Kidney (tissue), 14 donors: ENCODE measurements around the gene RORB. TPM values are rescaled to one million over a fixed set of nuclear protein-coding genes. Genes with fewer than 3 reads are reported as not detected.

Experiments used
- DNase-seq, 5 donors: peaks; one replicate each; pipeline ENCODE4 v3.0.0-alpha.2; 2013 to 2020
- FAIRE-seq: peaks from 2 replicates; lab custom pipeline; 2012; peaks lifted over from hg19 to GRCh38; lab: Jason Lieb, UNC
- H3K27ac ChIP-seq, 2 donors: one replicate each; pipeline ENCODE4 v1.7.0; 2013; ENCODE audit warnings: low read depth in 2 of 2, low read length in 2 of 2, inconsistent platforms in 1 of 2
- H3K27me3 ChIP-seq: one replicate; pipeline ENCODE4 v1.7.1; 2013; ENCODE audit warnings: low read length, inconsistent platforms; ENCODE audit not compliant: control insufficient read depth, insufficient read depth
- H3K36me3 ChIP-seq, 3 donors: one replicate each; pipeline versions ENCODE4 v1.7.0 to v1.7.1; 2013; ENCODE audit warnings: low read length in 3 of 3, control low read depth in 1 of 3, inconsistent platforms in 1 of 3; ENCODE audit not compliant: insufficient read depth in 3 of 3, control insufficient read depth in 2 of 3
- H3K4me1 ChIP-seq, 3 donors: one replicate each; pipeline versions ENCODE4 v1.7.0 to v1.7.1; 2013; ENCODE audit warnings: low read length in 3 of 3, inconsistent platforms in 1 of 3, low read depth in 1 of 3; ENCODE audit not compliant: control insufficient read depth in 2 of 3, insufficient read depth in 2 of 3
- H3K4me3 ChIP-seq, 3 donors: one replicate each; pipeline versions ENCODE4 v1.7.0 to v1.8.1; 2013; ENCODE audit warnings: low read length in 3 of 3, control low read depth in 1 of 3, inconsistent platforms in 1 of 3
- H3K9ac ChIP-seq, 3 donors: one replicate each; pipeline versions ENCODE4 v1.7.0 to v1.7.1; 2013; ENCODE audit warnings: low read length in 3 of 3, control low read depth in 1 of 3, inconsistent platforms in 1 of 3
- H3K9me3 ChIP-seq, 3 donors: one replicate each; pipeline versions ENCODE4 v1.7.0 to v1.7.1; 2013; ENCODE audit warnings: low read length in 3 of 3, control low read depth in 1 of 3, inconsistent platforms in 1 of 3; ENCODE audit not compliant: control insufficient read depth in 2 of 3, insufficient read depth in 1 of 3
- intact Hi-C: fragments of 100-400 bp; cut with DNase I; formaldehyde crosslinking; loops from one replicate; pipeline ENCODE4 v1.11.1; 2022
- polyA plus RNA-seq: library from polyadenylated mRNA; stranded (reverse); fragments of 350-450 nt; fragmentation: Illumina TruSeq; extraction: RNeasy Lipid Tissue Mini Kit (QIAGEN cat#74804); gene quantifications from one replicate; pipeline ENCODE4 v1.2.3, GENCODE V29; 2014; ENCODE audit warnings: low read depth, low replicate concordance; ENCODE audit not compliant: insufficient read depth
- total RNA-seq: library from RNA; stranded (reverse); fragmentation: NEBNext Ultra II Directional; extraction: Animal tissue kit (Norgen Biotek cat#: 25700); gene quantifications from one replicate; pipeline ENCODE4 v1.2.1, GENCODE V29; 2021
- TF ChIP-seq, protein P1 (sequence below): IDR thresholded peaks from 3 replicates; pipeline ENCODE4 v1.5.1; 2012; ENCODE audit warnings: mild to moderate bottlenecking, moderate library complexity, borderline replicate concordance; ENCODE audit not compliant: insufficient read depth; ENCODE audit errors: extremely low read depth
- donor health status: control.
- donor health status: control.
- donor health status: control.
- donor health status: control.
- donor health status: control.
- donor health status: DM: yes; HTN: yes; CAD: no.
- donor health status: Normal renal cell carcinoma (clear cell type).

Gene RORB
- total and polyA plus RNA-seq, 2 donors from 2014 or later: 0.11 to 0.41 TPM

DNA sequence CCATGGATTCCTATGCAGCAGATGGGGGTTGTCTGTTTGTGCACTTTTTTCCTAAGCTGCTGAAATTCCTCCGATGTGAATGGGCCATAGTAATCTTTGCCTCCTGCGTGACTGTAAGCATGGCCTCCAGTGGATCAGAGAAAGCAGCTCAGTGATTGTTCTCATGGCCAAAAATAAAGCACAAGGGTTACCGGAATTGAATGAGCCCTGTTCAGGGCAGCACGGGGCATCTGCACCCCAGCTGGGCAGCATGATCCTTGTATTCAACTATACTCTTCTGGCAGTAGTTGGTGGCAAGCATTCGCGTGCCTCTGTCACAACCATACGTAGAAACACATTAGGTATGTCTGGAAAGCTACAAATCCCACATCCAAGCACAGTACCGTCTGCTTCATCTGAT is 193.9 kb downstream of the RORB start:
- FAIRE-seq (no peak), DNase-seq (no peak)
- Histone ChIP-seq H3K4me1 (no peaks in the 10 kb centered on the region), H3K4me3 (no peak overlapping the region), H3K27me3 (no peaks in the 10 kb centered on the region), H3K9ac (no peak overlapping the region), H3K27ac (no peak overlapping the region), H3K9me3 (no peaks in the 10 kb centered on the region), H3K36me3 (no peaks in the 10 kb centered on the region)
- TF ChIP-seq, protein P1, sequence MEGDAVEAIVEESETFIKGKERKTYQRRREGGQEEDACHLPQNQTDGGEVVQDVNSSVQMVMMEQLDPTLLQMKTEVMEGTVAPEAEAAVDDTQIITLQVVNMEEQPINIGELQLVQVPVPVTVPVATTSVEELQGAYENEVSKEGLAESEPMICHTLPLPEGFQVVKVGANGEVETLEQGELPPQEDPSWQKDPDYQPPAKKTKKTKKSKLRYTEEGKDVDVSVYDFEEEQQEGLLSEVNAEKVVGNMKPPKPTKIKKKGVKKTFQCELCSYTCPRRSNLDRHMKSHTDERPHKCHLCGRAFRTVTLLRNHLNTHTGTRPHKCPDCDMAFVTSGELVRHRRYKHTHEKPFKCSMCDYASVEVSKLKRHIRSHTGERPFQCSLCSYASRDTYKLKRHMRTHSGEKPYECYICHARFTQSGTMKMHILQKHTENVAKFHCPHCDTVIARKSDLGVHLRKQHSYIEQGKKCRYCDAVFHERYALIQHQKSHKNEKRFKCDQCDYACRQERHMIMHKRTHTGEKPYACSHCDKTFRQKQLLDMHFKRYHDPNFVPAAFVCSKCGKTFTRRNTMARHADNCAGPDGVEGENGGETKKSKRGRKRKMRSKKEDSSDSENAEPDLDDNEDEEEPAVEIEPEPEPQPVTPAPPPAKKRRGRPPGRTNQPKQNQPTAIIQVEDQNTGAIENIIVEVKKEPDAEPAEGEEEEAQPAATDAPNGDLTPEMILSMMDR: no peak
- intact Hi-C loops: no loop called here

DNA sequence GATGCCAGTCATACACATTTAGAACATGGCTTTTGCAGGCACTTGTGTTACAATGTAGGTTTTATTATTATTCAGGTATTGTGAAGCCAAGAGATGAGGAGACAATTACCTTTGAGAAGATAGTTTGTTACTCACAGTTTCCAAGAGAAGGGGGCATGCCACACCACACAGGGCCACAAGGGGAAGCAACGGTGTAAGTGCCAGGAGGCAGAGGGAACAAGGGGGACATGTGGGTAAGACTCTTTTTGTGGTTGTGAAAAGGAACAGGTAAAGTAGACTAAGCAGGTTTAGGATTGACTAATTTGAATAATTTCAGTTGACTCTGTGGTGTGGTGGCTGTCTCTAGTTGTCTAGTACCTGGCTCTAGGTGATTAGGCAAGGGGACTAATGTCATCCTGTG is 199.4 kb downstream of the RORB start:
- Histone ChIP-seq H3K4me1 (no peaks in the 10 kb centered on the region), H3K9ac (no peak overlapping the region), H3K27ac (no peak overlapping the region), H3K27me3 (no peaks in the 10 kb centered on the region), H3K9me3 (no peaks in the 10 kb centered on the region), H3K4me3 (no peak overlapping the region), H3K36me3 (no peaks in the 10 kb centered on the region)
- TF ChIP-seq, protein P1: no peak
- intact Hi-C loops: no loop called here
- FAIRE-seq: no peak
- DNase-seq: no peak

DNA sequence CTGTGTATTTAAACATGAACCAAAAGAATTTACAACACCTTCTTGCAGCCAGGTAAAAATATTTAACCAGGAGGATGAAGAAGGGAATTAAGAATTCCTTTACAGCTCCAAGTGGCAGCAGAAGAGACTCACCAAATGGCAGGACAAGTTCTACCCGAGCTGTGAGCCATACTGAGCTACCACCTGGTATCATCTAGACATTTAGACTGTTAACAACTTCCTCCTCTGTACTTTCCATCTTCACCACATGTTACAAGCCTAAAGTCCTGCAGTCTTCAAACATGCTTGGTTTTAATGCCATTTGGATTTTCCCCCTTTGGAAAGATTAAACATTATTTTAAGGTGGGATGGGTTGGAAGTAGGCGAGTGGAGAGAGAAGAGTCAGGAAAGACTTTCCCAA is 200.4 kb downstream of the RORB start:
- H3K27me3 ChIP-seq: no peaks in the 10 kb centered on the region
- no peak overlapping the region for H3K27ac ChIP-seq
- no peaks in the 10 kb centered on the region for H3K9me3 ChIP-seq
- H3K36me3 ChIP-seq: no peaks in the 10 kb centered on the region
- H3K4me3 ChIP-seq: no peak overlapping the region
- FAIRE-seq (no peak), DNase-seq (no peak)
- TF ChIP-seq, protein P1: no peak
- intact Hi-C loops: no loop called here
- no peaks in the 10 kb centered on the region for H3K4me1 ChIP-seq
- H3K9ac ChIP-seq: no peak overlapping the region

DNA sequence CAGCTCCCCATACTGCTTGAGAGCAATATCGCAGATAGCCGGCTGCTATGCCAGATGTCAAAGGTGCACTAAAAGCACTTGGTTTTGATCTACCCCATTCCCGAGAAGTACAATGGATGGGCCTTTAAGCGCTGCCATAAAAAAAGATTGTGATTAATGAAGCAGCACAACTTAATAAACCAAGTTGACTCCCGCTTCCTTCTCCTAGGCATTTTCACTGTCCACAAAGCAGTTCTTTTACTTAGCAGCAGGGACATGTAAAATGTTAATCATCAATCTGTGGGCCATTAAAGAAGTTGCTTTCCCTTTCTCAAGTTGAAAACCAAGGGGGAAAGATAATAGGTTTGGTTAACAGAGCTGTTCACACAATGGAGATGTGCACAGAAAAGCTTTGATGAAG is 214.2 kb downstream of the RORB start:
- no peaks in the 10 kb centered on the region for H3K27me3 ChIP-seq
- FAIRE-seq (no peak), DNase-seq (peak in 3 of 5 donors; percentile 41 to 87 (median 86))
- intact Hi-C loops: no loop called here
- H3K9me3 ChIP-seq: no peaks in the 10 kb centered on the region
- H3K27ac ChIP-seq: no peak overlapping the region
- H3K4me1 ChIP-seq: no peaks in the 10 kb centered on the region
- no peak overlapping the region for H3K9ac ChIP-seq
- H3K36me3 ChIP-seq: no peaks in the 10 kb centered on the region
- TF ChIP-seq, protein P1: no peak
- H3K4me3 ChIP-seq: no peak overlapping the region
